Measurements from ENCODE around the gene KIAA0930.
"Not testable (repeated sequence)": the region's sequence is repeated elsewhere in the genome, so short reads cannot be mapped to it uniquely, and the experiment has no call there.

Gene KIAA0930

GRCh38 chr22:45261407-45262088, 20.9 kb upstream of the KIAA0930 start:
- TF ChIP-seq, protein P1, sequence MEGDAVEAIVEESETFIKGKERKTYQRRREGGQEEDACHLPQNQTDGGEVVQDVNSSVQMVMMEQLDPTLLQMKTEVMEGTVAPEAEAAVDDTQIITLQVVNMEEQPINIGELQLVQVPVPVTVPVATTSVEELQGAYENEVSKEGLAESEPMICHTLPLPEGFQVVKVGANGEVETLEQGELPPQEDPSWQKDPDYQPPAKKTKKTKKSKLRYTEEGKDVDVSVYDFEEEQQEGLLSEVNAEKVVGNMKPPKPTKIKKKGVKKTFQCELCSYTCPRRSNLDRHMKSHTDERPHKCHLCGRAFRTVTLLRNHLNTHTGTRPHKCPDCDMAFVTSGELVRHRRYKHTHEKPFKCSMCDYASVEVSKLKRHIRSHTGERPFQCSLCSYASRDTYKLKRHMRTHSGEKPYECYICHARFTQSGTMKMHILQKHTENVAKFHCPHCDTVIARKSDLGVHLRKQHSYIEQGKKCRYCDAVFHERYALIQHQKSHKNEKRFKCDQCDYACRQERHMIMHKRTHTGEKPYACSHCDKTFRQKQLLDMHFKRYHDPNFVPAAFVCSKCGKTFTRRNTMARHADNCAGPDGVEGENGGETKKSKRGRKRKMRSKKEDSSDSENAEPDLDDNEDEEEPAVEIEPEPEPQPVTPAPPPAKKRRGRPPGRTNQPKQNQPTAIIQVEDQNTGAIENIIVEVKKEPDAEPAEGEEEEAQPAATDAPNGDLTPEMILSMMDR (conservative IDR thresholded peaks at IDR 0.05; ENCODE audit: low read length): no peak
- H3K4me3 ChIP-seq (ENCODE audit: low read length): no peak overlapping the region
- no peak for DNase-seq (ENCODE audit: low read depth)

DNA sequence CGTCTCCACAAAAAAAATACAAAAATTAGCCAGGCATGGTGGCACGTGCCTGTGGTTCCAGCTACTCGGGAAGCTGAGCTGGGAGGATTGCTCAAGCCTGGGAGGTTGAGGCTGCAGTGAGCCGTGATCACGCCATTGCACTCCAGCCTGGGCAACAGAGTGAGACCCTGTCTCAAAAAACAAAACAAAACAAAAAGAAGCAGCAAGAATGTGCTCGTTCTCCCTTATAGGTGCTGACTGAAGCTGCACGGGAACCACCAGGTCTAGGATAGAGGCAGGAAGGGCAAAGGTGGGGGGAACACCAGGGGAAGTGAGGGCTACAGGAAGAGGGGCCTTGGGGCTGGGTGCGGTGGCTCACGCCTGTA, 19.7 kb upstream of the KIAA0930 start:
- DNase-seq (ENCODE audit: low read depth); H3K4me3 ChIP-seq (ENCODE audit: low read length): not testable (repeated sequence)

DNA sequence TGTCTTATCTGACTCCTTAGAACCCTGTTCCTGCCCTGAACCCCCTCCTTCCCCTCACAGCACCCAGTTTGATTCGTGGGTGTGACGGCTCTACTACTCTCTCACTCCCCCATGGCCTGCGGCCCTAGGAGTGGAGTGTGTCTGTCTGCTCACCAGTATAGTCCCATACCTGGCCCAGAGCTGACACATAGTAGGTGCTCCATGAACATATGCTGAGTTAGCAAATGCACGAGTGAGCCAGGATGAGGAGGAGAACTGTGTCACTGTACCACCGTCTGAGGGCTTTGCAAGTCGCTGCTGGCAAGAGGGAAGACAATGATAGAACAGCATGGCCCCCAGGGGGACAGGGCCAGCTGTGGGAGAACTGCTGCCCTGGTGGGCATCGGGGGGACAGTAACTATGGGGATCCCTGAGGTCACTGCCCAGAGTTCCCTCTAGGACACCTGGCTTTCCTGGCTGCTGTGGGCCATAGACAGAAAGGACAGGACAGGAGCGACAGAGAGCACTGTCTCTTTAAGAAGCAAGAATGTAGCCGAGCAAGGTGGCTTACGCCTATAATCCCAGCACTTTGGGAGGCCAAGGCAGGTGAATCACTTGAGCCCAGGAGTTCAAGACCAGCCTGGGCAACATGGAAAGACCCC, 19.2 kb upstream of the KIAA0930 start:
- H3K4me3 ChIP-seq (ENCODE audit: low read length): no peak overlapping the region
- DNase-seq (ENCODE audit: low read depth): no peak
- TF ChIP-seq, protein P1 (conservative IDR thresholded peaks at IDR 0.05; ENCODE audit: low read length): no peak

DNA sequence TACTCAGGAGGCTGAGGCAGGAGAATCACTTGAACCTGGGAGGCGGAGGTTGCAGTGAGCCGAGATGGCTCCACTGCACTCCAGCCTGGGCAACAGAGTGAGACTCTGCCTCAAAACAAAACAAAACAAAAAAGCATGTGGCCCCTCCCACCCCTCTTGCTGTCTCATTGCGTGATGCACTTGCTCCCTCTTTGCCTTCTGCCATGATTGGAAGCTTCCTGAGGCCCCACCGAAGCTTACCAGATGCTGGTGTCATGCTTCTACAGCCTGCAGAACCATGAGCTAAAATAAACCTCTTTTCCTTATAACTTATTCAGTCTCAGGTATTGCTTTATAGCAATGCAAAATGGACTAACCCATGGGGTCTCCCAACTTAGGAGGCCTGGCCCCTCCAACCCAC, 17.2 kb upstream of the KIAA0930 start:
- H3K4me3 ChIP-seq (ENCODE audit: low read length); DNase-seq (ENCODE audit: low read depth): not testable (repeated sequence)

DNA sequence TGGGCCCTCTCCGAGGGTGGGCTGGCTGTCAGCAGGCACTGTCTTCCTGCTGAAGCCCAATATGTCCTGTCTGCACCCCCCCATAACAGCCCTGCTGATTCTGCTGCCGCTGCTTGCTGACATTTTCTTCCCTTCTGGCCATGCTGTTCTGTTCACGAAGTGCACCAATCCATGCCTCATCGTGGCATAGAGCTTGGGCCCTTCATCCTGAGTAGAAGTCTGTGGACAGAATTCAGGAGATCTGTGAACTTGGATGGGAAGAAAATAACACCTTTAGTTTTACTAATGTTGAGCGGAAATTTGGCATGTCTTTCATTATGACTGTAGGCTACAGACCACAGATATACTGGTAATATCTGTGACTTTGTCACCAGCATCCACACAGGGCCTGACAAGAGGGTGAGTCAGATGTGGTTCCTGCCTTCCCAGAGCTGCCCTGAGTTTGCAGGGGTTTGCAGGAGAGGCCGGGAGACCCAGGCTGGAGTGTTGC, 14.1 kb upstream of the KIAA0930 start:
- H3K4me3 ChIP-seq (ENCODE audit: low read length): no peak overlapping the region
- TF ChIP-seq, protein P1 (conservative IDR thresholded peaks at IDR 0.05; ENCODE audit: low read length): no peak
- DNase-seq (ENCODE audit: low read depth): no peak

DNA sequence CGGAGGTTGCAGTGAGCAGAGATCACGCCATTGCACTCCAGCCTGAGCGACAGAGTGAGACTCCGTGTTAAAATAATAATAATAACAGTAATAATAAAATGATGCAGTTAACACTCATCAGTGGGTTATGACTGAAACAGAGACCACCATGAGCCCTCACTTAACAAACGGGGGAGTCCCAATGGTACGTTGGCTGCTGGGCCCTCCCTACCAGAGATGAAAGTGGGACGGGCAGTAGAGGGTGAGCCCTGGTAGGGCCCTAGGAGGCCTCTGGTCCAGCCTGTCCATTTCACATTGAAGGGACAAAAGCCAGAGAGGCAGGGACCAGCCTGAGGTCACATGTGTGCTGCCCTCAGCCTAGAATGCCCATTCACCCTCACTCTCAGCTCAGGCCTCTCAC, 13.7 kb upstream of the KIAA0930 start:
- TF ChIP-seq, protein P1 (conservative IDR thresholded peaks at IDR 0.05; ENCODE audit: low read length): no peak
- no peak overlapping the region for H3K4me3 ChIP-seq (ENCODE audit: low read length)
- DNase-seq (ENCODE audit: low read depth): no peak

DNA sequence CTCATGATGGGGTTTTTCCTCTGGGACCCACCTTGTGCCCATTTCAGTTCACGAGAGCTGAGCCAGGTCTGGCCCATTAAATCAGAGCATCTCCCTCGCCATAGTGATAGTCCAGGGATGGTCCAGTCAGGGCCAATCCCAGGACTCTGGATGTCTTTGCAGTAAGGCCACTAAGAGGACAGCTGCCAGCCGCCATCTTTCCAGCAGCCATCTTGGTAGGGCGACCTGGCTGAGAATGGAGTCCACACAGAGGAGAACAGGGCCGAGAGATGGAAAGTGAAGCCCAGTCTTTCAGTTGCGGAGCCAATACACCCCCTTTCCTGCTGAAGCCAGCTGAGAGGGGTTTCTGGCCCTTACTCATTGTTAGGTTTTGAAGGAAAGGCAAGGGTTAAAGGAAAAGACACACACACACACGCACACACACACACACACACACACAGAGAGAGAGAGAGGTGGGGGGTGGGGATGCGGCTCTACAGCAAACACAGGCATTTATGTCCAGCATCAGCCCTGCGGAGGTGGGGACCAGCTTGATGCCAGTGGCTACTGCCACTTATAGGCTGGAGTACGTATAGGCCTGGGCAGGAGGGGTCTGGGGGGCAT, 12.4 kb upstream of the KIAA0930 start:
- TF ChIP-seq, protein P1 (conservative IDR thresholded peaks at IDR 0.05; ENCODE audit: low read length): no peak
- no peak for DNase-seq (ENCODE audit: low read depth)
- H3K4me3 ChIP-seq (ENCODE audit: low read length): no peak overlapping the region

DNA sequence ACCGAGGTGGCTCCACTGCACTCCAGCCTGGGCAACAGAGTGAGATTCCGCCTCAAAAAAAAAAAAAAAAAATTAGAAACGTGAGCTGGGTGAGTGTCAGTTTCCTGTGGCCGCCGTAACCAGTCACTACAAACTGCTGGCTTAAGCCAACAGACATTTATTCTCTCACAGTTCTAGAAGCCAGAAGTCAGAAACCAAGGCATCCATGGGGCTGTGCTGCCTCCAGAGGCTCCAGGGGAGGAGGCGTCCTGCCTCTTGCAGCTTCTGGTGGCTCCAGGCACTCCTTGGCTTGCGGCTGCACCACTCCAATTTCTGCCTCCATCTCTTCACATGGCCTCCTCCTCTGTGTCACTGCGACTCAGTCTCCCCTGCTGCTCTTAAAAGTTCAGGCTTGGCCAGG, 11.1 kb upstream of the KIAA0930 start:
- no peak for DNase-seq (ENCODE audit: low read depth)
- TF ChIP-seq, protein P1 (conservative IDR thresholded peaks at IDR 0.05; ENCODE audit: low read length): no peak
- H3K4me3 ChIP-seq (ENCODE audit: low read length): no peak overlapping the region

Measured in AG10803 (cell line).